HG03108 (cell line): ENCODE results near the gene TPD52L2.
"Not testable (repeated sequence)": the region's sequence is repeated elsewhere in the genome, so short reads cannot be mapped to it uniquely, and the experiment has no call there.

ENCODE experiments used
- ATAC-seq: cut with Tn5 transposase; IDR thresholded peaks from one replicate; pipeline ENCODE4 v1.9.1; 2021; ENCODE audit warnings: moderate library complexity; ENCODE audit not compliant: unreplicated experiment

TPD52L2 gene

GRCh38 chr20:63855363-63856097 lies 9.5 kb upstream of the TPD52L2 start:
- no peak for ATAC-seq

- no peak for ATAC-seq
Measured at GRCh38 chr20:63856098-63856511, 9.0 kb upstream of the TPD52L2 start.

- no peak for ATAC-seq
Measured at GRCh38 chr20:63857764-63858392, 7.2 kb upstream of the TPD52L2 start.

GRCh38 chr20:63858393-63859165 lies 6.5 kb upstream of the TPD52L2 start:
- no peak for ATAC-seq

GRCh38 chr20:63859166-63859699 lies 5.8 kb upstream of the TPD52L2 start:
- ATAC-seq, result no peak

- no peak for ATAC-seq
Measured at GRCh38 chr20:63860325-63861051, 4.6 kb upstream of the TPD52L2 start.

GRCh38 chr20:63861365-63861934 lies 3.6 kb upstream of the TPD52L2 start, which contains the start of gene ABHD16B:
Gene ABHD16B, plus strand, starts transcription at chr20:63861498. Its CDS starts 43 bp downstream, at chr20:63861541.
- no peak for ATAC-seq

GRCh38 chr20:63861981-63862901 lies 2.8 kb upstream of the TPD52L2 start:
- no peak for ATAC-seq

- ATAC-seq, result no peak
Measured at GRCh38 chr20:63863021-63863797, 1.9 kb upstream of the TPD52L2 start.

- peak; percentile 67 for ATAC-seq
Measured at GRCh38 chr20:63863798-63864544, 1.1 kb upstream of the TPD52L2 start.

GRCh38 chr20:63864545-63864977 lies 509 bp upstream of the TPD52L2 start:
- no peak for ATAC-seq

- ATAC-seq, result not testable (repeated sequence)
Measured at GRCh38 chr20:63867042-63867441, 2.0 kb downstream of the TPD52L2 start.

- ATAC-seq, result no peak
Measured at GRCh38 chr20:63868264-63868663, 3.2 kb downstream of the TPD52L2 start.

- no peak for ATAC-seq
Measured at GRCh38 chr20:63873477-63873971, 8.5 kb downstream of the TPD52L2 start.

GRCh38 chr20:63874241-63874640 lies 9.2 kb downstream of the TPD52L2 start:
- ATAC-seq, result not testable (repeated sequence)

- no peak for ATAC-seq
Measured at GRCh38 chr20:63876489-63877036, 11.5 kb downstream of the TPD52L2 start.

GRCh38 chr20:63877755-63878470 lies 12.8 kb downstream of the TPD52L2 start:
- ATAC-seq, result no peak
